HCT116 (cell line): ENCODE results near the gene ANXA2R. TPM values are rescaled to one million over a fixed set of nuclear protein-coding genes. Genes with fewer than 3 reads are reported as not detected.

ENCODE experiments used
- ATAC-seq: fragments of 200-7000 bp; cut with Tn5 transposase; 2 replicates; pipeline ENCODE4 v1.9.1; 2020; ENCODE audit warnings: mild to moderate bottlenecking, moderate library complexity
- BruUV-seq: library from RNA; stranded (reverse); fragments of 400-500 nt; replicated peaks from 2 replicates; lab custom pipeline; 2021; lab: Mats Ljungman, UMichigan
- CTCF ChIA-PET: fragments of 300-600 bp; sonication (Branson Sonifier 250); formaldehyde crosslinking; loops from one replicate; lab custom pipeline; 2021; ENCODE audit warnings: antibody characterized with exemption; lab: Charles Lee
- POLR2A ChIA-PET: fragments of 300-600, 350-600 bp; sonication (Branson Sonifier 250); formaldehyde crosslinking; loops from one replicate; lab custom pipeline; 2021; ENCODE audit warnings: antibody characterized with exemption; lab: Charles Lee
- RAD21 ChIA-PET, 2 experiments: fragments of 300-600 bp; sonication (Branson Sonifier 250); formaldehyde crosslinking; loops; one replicate each; lab custom pipeline; 2023; ENCODE audit warnings: low total read pairs in 2 of 2; ENCODE audit not compliant: uncharacterized antibody in 2 of 2, unreplicated experiment in 2 of 2, low non-redundant PET in 1 of 2; lab: Charles Lee
- DNase-seq: peaks from one replicate; pipeline ENCODE4 v3.0.0-alpha.2; 2010; ENCODE audit warnings: low read depth, low spot score
- H2AFZ ChIP-seq: fragments of 200-600 bp; shearing (Covaris generic), sonication (generic); 2 replicates; pipeline ENCODE4 v1.6.1; 2017; ENCODE audit warnings: low read depth, mixed run types, mixed read lengths, antibody characterized with exemption, low read length; ENCODE audit not compliant: poor library complexity, severe bottlenecking
- H3K27ac ChIP-seq: 2 replicates; pipeline ENCODE4 v1.5.1; 2012; ENCODE audit warnings: low read depth, low read length
- H3K27me3 ChIP-seq: fragments of 200-600 bp; sonication (generic); 2 replicates; pipeline ENCODE4 v1.6.1; 2016; ENCODE audit warnings: mixed run types, low read length, mixed read lengths; ENCODE audit not compliant: insufficient read depth
- H3K36me3 ChIP-seq, 2 experiments: fragments of 200-500 bp in 1 of 2; fragments of 200-600 bp in 1 of 2; sonication (Bioruptor generic) in 1 of 2; sonication (generic) in 1 of 2; 2 replicates each; pipeline versions ENCODE4 v1.5.1 to v1.6.1; 2014 to 2016; ENCODE audit warnings: low read length in 2 of 2, inconsistent platforms in 1 of 2, mixed read lengths in 1 of 2, mixed run types in 1 of 2; ENCODE audit not compliant: insufficient read depth in 2 of 2, control insufficient read depth in 1 of 2
- H3K4me1 ChIP-seq, 2 experiments: fragments of 200-600 bp in 1 of 2; sonication (generic) in 1 of 2; 2 replicates each; pipeline versions ENCODE4 v1.5.1 to v1.6.1; 2012 to 2017; ENCODE audit warnings: low read length in 2 of 2, inconsistent platforms in 1 of 2, mild to moderate bottlenecking in 1 of 2, mixed read lengths in 1 of 2, mixed run types in 1 of 2, moderate library complexity in 1 of 2; ENCODE audit not compliant: insufficient read depth in 2 of 2, control insufficient read depth in 1 of 2
- H3K4me2 ChIP-seq: fragments of 200-600 bp; sonication (generic); 2 replicates; pipeline ENCODE4 v1.6.1; 2017; ENCODE audit warnings: mixed run types, low read length, mixed read lengths
- H3K4me3 ChIP-seq, 2 experiments: fragments of 200-600 bp in 1 of 2; sonication (generic) in 1 of 2; replicated peaks in 1 of 2; 2 replicates each; pipeline ENCODE4 v1.5.1; 2011 to 2016; ENCODE audit warnings: low read length in 2 of 2, control low read depth in 1 of 2, low read depth in 1 of 2, mild to moderate bottlenecking in 1 of 2, mixed read lengths in 1 of 2, mixed run types in 1 of 2
- H3K79me2 ChIP-seq: fragments of 200-600 bp; sonication (generic); 2 replicates; pipeline ENCODE4 v1.6.1; 2017; ENCODE audit warnings: mild to moderate bottlenecking, mixed run types, low read length, moderate library complexity, mixed read lengths; ENCODE audit not compliant: insufficient read depth
- H3K9ac ChIP-seq: fragments of 200-600 bp; sonication (generic); 2 replicates; pipeline ENCODE4 v1.6.1; 2016; ENCODE audit warnings: low read length, mixed read lengths
- H3K9me2 ChIP-seq: fragments of 200-600 bp; sonication (generic), shearing (Covaris generic); 2 replicates; pipeline ENCODE4 v1.6.1; 2017; ENCODE audit warnings: mixed run types, mild to moderate bottlenecking, moderate library complexity; ENCODE audit not compliant: insufficient read depth
- H3K9me3 ChIP-seq, 2 experiments: fragments of 200-500 bp in 1 of 2; fragments of 200-600 bp in 1 of 2; sonication (Bioruptor generic) in 1 of 2; sonication (generic) in 1 of 2; 2 replicates each; pipeline ENCODE4 v1.6.1; 2014 to 2017; ENCODE audit warnings: low read length in 2 of 2, mixed read lengths in 2 of 2, inconsistent platforms in 1 of 2, low read depth in 1 of 2, mild to moderate bottlenecking in 1 of 2, mixed run types in 1 of 2, moderate library complexity in 1 of 2; ENCODE audit not compliant: control insufficient read depth in 1 of 2, insufficient read depth in 1 of 2
- H4K20me1 ChIP-seq: fragments of 200-600 bp; sonication (generic), shearing (Covaris generic); 2 replicates; pipeline ENCODE4 v1.6.1; 2017; ENCODE audit warnings: mixed run types, mild to moderate bottlenecking, moderate library complexity; ENCODE audit not compliant: insufficient read depth
- EGR1 ChIP-seq: IDR thresholded peaks from 2 replicates; pipeline ENCODE4 v1.6.1; 2012; ENCODE audit warnings: low read depth
- ELF1 ChIP-seq: IDR thresholded peaks from 2 replicates; pipeline ENCODE4 v1.6.1; 2012; ENCODE audit warnings: low read depth, borderline replicate concordance
- MAX ChIP-seq: IDR thresholded peaks from 2 replicates; pipeline ENCODE4 v1.6.1; 2012
- RAD21 ChIP-seq: IDR thresholded peaks from 2 replicates; pipeline ENCODE4 v1.6.1; 2012; ENCODE audit warnings: low read depth, mild to moderate bottlenecking
- ZFX ChIP-seq: fragments of 450-650 bp; IDR thresholded peaks from 2 replicates; pipeline ENCODE4 v1.6.1; 2017
- ZNF274 ChIP-seq: fragments of 200-500 bp; sonication (Bioruptor generic); IDR thresholded peaks from 2 replicates; pipeline ENCODE4 v1.6.1; 2014; ENCODE audit warnings: mild to moderate bottlenecking, low read depth, low read length, inconsistent platforms
- intact Hi-C: fragments of 100-400 bp; cut with micrococcal nuclease; formaldehyde crosslinking; loops from 2 replicates; pipeline ENCODE4 v1.10.0; 2022
- total RNA-seq: library from RNA; stranded (reverse); gene quantifications from one replicate; pipeline ENCODE4 v1.2.1, GENCODE V29; 2021; ENCODE audit not compliant: unreplicated experiment

ANXA2R gene
- total RNA-seq, 1 experiment from 2014 or later = 0.37 TPM

- no peak for TF ChIP-seq ZFX
- no peak for TF ChIP-seq EGR1
- no peak for TF ChIP-seq ELF1
Measured at GRCh38 chr5:43039471-43040286, 440 bp downstream of the ANXA2R start (continued).

GRCh38 chr5:43039152-43039470, 1.0 kb downstream of the ANXA2R start:
- ChIA-PET CTCF (interaction anchor here (0.9 to 3.1 kb wide), 4 partner anchors 20 to 127 kb away, joined by 3 to 11 read pairs (median 5); no protein-coding TSS in a partner anchor), POLR2A (interaction anchor here (1.0 kb wide), 1 partner anchor 9 kb away, joined by 3 read pairs; no protein-coding TSS in a partner anchor), RAD21 (interaction anchor here in 1 of 2 experiments (0.9 kb wide), 1 partner anchor 130 kb away, joined by 3 read pairs; no protein-coding TSS in a partner anchor)
- ATAC-seq = no peak
- peak overlapping the region; percentile 48 for H2AFZ ChIP-seq
- TF ChIP-seq ZNF274 = no peak
- peak; percentile 14; the same call in 1 of the 2 replicates for TF ChIP-seq RAD21
- TF ChIP-seq MAX = no peak
- H3K27me3 ChIP-seq = no peaks in the 10 kb centered on the region
- DNase-seq = no peak
- H3K36me3 ChIP-seq = no peaks in the 10 kb centered on the region
- intact Hi-C loops = loop anchor here (5.0 kb wide), 1 partner anchor 758 kb away; no protein-coding TSS in a partner anchor
- H3K9me3 ChIP-seq = no peaks in the 10 kb centered on the region
- no peaks in the 10 kb centered on the region for H3K9me2 ChIP-seq
- peak overlapping the region; percentile 81 for H3K27ac ChIP-seq
- H3K4me1 ChIP-seq = peaks cover 0 to 47% of the 10 kb centered on the region in 2 experiments; a peak in 3 of 4 replicates
- no peaks in the 10 kb centered on the region for H3K79me2 ChIP-seq
- peak overlapping the region; percentile 81 for H3K4me2 ChIP-seq
- H4K20me1 ChIP-seq = no peaks in the 10 kb centered on the region
- BruUV-seq = no TSS peak
- H3K4me3 ChIP-seq = peak overlapping the region; percentile 58 to 65
- peak overlapping the region; percentile 56 for H3K9ac ChIP-seq
